H1 (cell line): ENCODE data around the gene ILF3. TPM values are rescaled to one million over a fixed set of nuclear protein-coding genes. Genes with fewer than 3 reads are reported as not detected.

ENCODE experiments used
- CTCF ChIA-PET: fragments of 300-600 bp; sonication (Branson Sonifier 250); formaldehyde crosslinking; loops from one replicate; lab custom pipeline; 2021; ENCODE audit not compliant: partially characterized antibody; lab: Charles Lee
- POLR2A ChIA-PET: fragments of 300-600 bp; sonication (Branson Sonifier 250); formaldehyde crosslinking; loops from one replicate; lab custom pipeline; 2021; ENCODE audit warnings: inconsistent platforms; ENCODE audit not compliant: partially characterized antibody; lab: Charles Lee
- DNase-seq, 2 experiments: peaks; one replicate each; pipeline versions ENCODE4 v3.0.0 to v3.0.0-alpha.2; 2010 to 2022; ENCODE audit warnings: low spot score in 2 of 2, low read depth in 1 of 2, mixed read lengths in 1 of 2
- FAIRE-seq: peaks from 2 replicates; lab custom pipeline; 2011; peaks lifted over from hg19 to GRCh38; lab: Jason Lieb, UNC
- H2AFZ ChIP-seq: 2 replicates; pipeline ENCODE4 v1.8.1; 2012; ENCODE audit warnings: low read length, inconsistent platforms
- H2AK5ac ChIP-seq: 2 replicates; pipeline ENCODE4 v1.6.1; 2013; ENCODE audit warnings: low read depth, low read length
- H2BK120ac ChIP-seq: replicated peaks from 2 replicates; pipeline ENCODE3; 2013; ENCODE audit warnings: low read depth, low read length, inconsistent platforms
- H2BK12ac ChIP-seq: 2 replicates; pipeline ENCODE4 v1.6.1; 2013; ENCODE audit warnings: low read depth, low read length
- H2BK15ac ChIP-seq: 2 replicates; pipeline ENCODE4 v1.6.1; 2013; ENCODE audit warnings: low read length
- H2BK20ac ChIP-seq: 2 replicates; pipeline ENCODE4 v1.6.1; 2013; ENCODE audit warnings: low read length
- H2BK5ac ChIP-seq: 2 replicates; pipeline ENCODE4 v1.6.1; 2013; ENCODE audit warnings: low read depth, low read length
- H3K14ac ChIP-seq: 2 replicates; pipeline ENCODE4 v1.6.1; 2013; ENCODE audit warnings: inconsistent platforms; ENCODE audit not compliant: insufficient read length
- H3K18ac ChIP-seq: 2 replicates; pipeline ENCODE4 v1.6.1; 2013; ENCODE audit warnings: low read length; ENCODE audit errors: extremely low read depth
- H3K23ac ChIP-seq: 2 replicates; pipeline ENCODE4 v1.6.1; 2013; ENCODE audit warnings: inconsistent platforms; ENCODE audit not compliant: insufficient read length
- H3K23me2 ChIP-seq: 2 replicates; pipeline ENCODE4 v1.6.1; 2013; ENCODE audit warnings: low read depth, low read length
- H3K27ac ChIP-seq: 2 replicates; pipeline ENCODE4 v1.6.1; 2011; ENCODE audit warnings: low read depth, low read length, inconsistent platforms
- H3K27me3 ChIP-seq, 4 experiments: replicated peaks in 1 of 4; 1 replicate in 1 of 4; 2 replicates in 3 of 4; pipeline versions ENCODE4 v1.6.1 to v1.8.1; 2011 to 2013; ENCODE audit warnings: low read length in 3 of 4, mild to moderate bottlenecking in 3 of 4, inconsistent platforms in 2 of 4, mixed read lengths in 2 of 4, moderate library complexity in 1 of 4; ENCODE audit not compliant: control insufficient read depth in 3 of 4, insufficient read depth in 3 of 4; ENCODE audit errors: extremely low read depth in 1 of 4
- H3K36me3 ChIP-seq, 4 experiments: 2 replicates each; pipeline versions ENCODE4 v1.6.1 to v1.8.1; 2011 to 2013; ENCODE audit warnings: mild to moderate bottlenecking in 4 of 4, low read length in 3 of 4, moderate library complexity in 2 of 4, control low read depth in 1 of 4, inconsistent platforms in 1 of 4; ENCODE audit not compliant: insufficient read depth in 4 of 4, control insufficient read depth in 2 of 4
- H3K4ac ChIP-seq: replicated peaks from 2 replicates; pipeline ENCODE3; 2013; ENCODE audit warnings: low read length, low read depth, mixed read lengths, inconsistent platforms; ENCODE audit not compliant: insufficient read length
- H3K4me1 ChIP-seq, 4 experiments: replicated peaks in 1 of 4; 1 replicate in 1 of 4; 2 replicates in 3 of 4; pipeline versions ENCODE4 v1.6.1 to v1.8.1; 2011 to 2013; ENCODE audit warnings: low read length in 3 of 4, inconsistent platforms in 2 of 4, mixed read lengths in 1 of 4; ENCODE audit not compliant: insufficient read depth in 4 of 4, control insufficient read depth in 3 of 4
- H3K4me2 ChIP-seq, 2 experiments: 2 replicates each; pipeline versions ENCODE4 v1.6.1 to v1.8.1; 2011 to 2013; ENCODE audit warnings: low read depth in 2 of 2, low read length in 2 of 2, control low read depth in 1 of 2, inconsistent platforms in 1 of 2, mild to moderate bottlenecking in 1 of 2; ENCODE audit not compliant: insufficient read depth in 1 of 2
- H3K4me3 ChIP-seq, 4 experiments: fragments of 200-600, 300-600 bp in 1 of 4; sonication (generic), shearing (Covaris generic), sonication (Bioruptor Twin) in 1 of 4; 2 replicates each; pipeline versions ENCODE4 v1.5.1 to v1.8.1; 2011 to 2016; ENCODE audit warnings: low read length in 4 of 4, low read depth in 3 of 4, control low read depth in 2 of 4, inconsistent platforms in 2 of 4, mild to moderate bottlenecking in 2 of 4, mixed read lengths in 1 of 4, moderate library complexity in 1 of 4; ENCODE audit not compliant: insufficient read depth in 2 of 4; ENCODE audit errors: extremely low read depth in 1 of 4
- H3K56ac ChIP-seq: replicated peaks from 2 replicates; pipeline ENCODE3; 2013; ENCODE audit warnings: low read depth, mild to moderate bottlenecking, mixed read lengths, low read length, inconsistent platforms; ENCODE audit not compliant: insufficient read length
- H3K79me1 ChIP-seq: 2 replicates; pipeline ENCODE4 v1.6.1; 2013; ENCODE audit warnings: low read depth, low read length, control low read depth
- H3K79me2 ChIP-seq, 2 experiments: 2 replicates each; pipeline versions ENCODE4 v1.6.1 to v1.8.1; 2012 to 2013; ENCODE audit warnings: low read length in 2 of 2, mild to moderate bottlenecking in 2 of 2, inconsistent platforms in 1 of 2; ENCODE audit not compliant: insufficient read depth in 2 of 2, control insufficient read depth in 1 of 2
- H3K9ac ChIP-seq, 4 experiments: replicated peaks in 1 of 4; 1 replicate in 1 of 4; 2 replicates in 3 of 4; pipeline versions ENCODE4 v1.6.1 to v1.8.1; 2011 to 2013; ENCODE audit warnings: low read depth in 3 of 4, low read length in 3 of 4, control low read depth in 2 of 4, mild to moderate bottlenecking in 2 of 4, moderate library complexity in 2 of 4, inconsistent platforms in 1 of 4; ENCODE audit errors: extremely low read depth in 1 of 4
- H3K9me3 ChIP-seq, 2 experiments: 2 replicates each; pipeline versions ENCODE4 v1.6.1 to v1.8.1; 2012 to 2013; ENCODE audit warnings: mild to moderate bottlenecking in 2 of 2, moderate library complexity in 2 of 2, control low read depth in 1 of 2, inconsistent platforms in 1 of 2, low read depth in 1 of 2, low read length in 1 of 2, mixed read lengths in 1 of 2; ENCODE audit not compliant: insufficient read depth in 2 of 2
- H4K20me1 ChIP-seq, 2 experiments: replicated peaks in 1 of 2; 2 replicates each; pipeline versions ENCODE3 to v1.8.1; 2011 to 2013; ENCODE audit warnings: inconsistent platforms in 2 of 2, low read length in 2 of 2, mild to moderate bottlenecking in 1 of 2; ENCODE audit not compliant: insufficient read depth in 2 of 2, control insufficient read depth in 1 of 2
- H4K5ac ChIP-seq: 2 replicates; pipeline ENCODE4 v1.6.1; 2013; ENCODE audit warnings: low read length, low read depth, mixed read lengths, inconsistent platforms; ENCODE audit not compliant: insufficient read length
- H4K8ac ChIP-seq: 2 replicates; pipeline ENCODE4 v1.8.0; 2013; ENCODE audit warnings: mild to moderate bottlenecking, moderate library complexity, low read length, inconsistent platforms; ENCODE audit not compliant: insufficient read depth; ENCODE audit errors: extremely low read depth
- H4K91ac ChIP-seq: replicated peaks from 2 replicates; pipeline ENCODE3; 2013; ENCODE audit warnings: low read length, mixed read lengths, inconsistent platforms; ENCODE audit not compliant: insufficient read length
- CEBPB ChIP-seq: IDR thresholded peaks from 2 replicates; pipeline ENCODE4 v1.6.1; 2012; ENCODE audit warnings: low read depth, low read length
- CHD2 ChIP-seq: IDR thresholded peaks from 2 replicates; pipeline ENCODE4 v1.6.1; 2012; ENCODE audit warnings: low read length, improper control_type of control experiment
- E2F6 ChIP-seq: IDR thresholded peaks from 2 replicates; pipeline ENCODE4 v1.6.1; 2012; ENCODE audit warnings: inconsistent platforms
- EGR1 ChIP-seq: IDR thresholded peaks from 2 replicates; pipeline ENCODE4 v1.6.1; 2011; ENCODE audit warnings: low read depth, low read length, borderline replicate concordance
- FOSL1 ChIP-seq: IDR thresholded peaks from 2 replicates; pipeline ENCODE4 v1.6.1; 2011; ENCODE audit warnings: mild to moderate bottlenecking, low read depth, low read length, moderate library complexity; ENCODE audit not compliant: insufficient read depth
- KDM4A ChIP-seq: IDR thresholded peaks from one replicate; pipeline ENCODE4 v1.7.1; 2012; ENCODE audit warnings: low read depth, mild to moderate bottlenecking, moderate library complexity, low read length, inconsistent platforms; ENCODE audit not compliant: severe bottlenecking
- PHF8 ChIP-seq: fragments of 200-600 bp; sonication (generic); conservative IDR thresholded peaks from 2 replicates; pipeline ENCODE4 v1.7.1; 2012; ENCODE audit warnings: low read depth, mild to moderate bottlenecking, inconsistent platforms, low read length, moderate library complexity
- POU5F1 ChIP-seq: IDR thresholded peaks from 2 replicates; pipeline ENCODE4 v1.6.1; 2011; ENCODE audit warnings: low read depth, mild to moderate bottlenecking, low read length, moderate library complexity
- RAD21 ChIP-seq, 2 experiments: IDR thresholded peaks in 1 of 2; conservative IDR thresholded peaks in 1 of 2; 2 replicates each; pipeline ENCODE4 v1.6.1; 2011; ENCODE audit warnings: low read depth in 2 of 2, low read length in 2 of 2, improper control_type of control experiment in 1 of 2, inconsistent platforms in 1 of 2, mild to moderate bottlenecking in 1 of 2, moderate library complexity in 1 of 2
- RFX5 ChIP-seq: IDR thresholded peaks from 2 replicates; pipeline ENCODE4 v1.6.1; 2011; ENCODE audit warnings: low read depth, low read length, improper control_type of control experiment, borderline replicate concordance
- SP1 ChIP-seq: IDR thresholded peaks from 2 replicates; pipeline ENCODE4 v1.6.1; 2011; ENCODE audit warnings: low read depth, low read length
- SP2 ChIP-seq: IDR thresholded peaks from 2 replicates; pipeline ENCODE4 v1.6.1; 2012; ENCODE audit warnings: mild to moderate bottlenecking, low read length, inconsistent platforms
- WGBS, 2 experiments: shearing (Covaris generic) in 1 of 2; methylation state at CpG; one replicate each; pipeline versions ENCODE4 v1.1.6 to v1.1.7; 2013 to 2015; ENCODE audit warnings: low lambda C conversion rate in 2 of 2, mixed read lengths in 2 of 2, inconsistent platforms in 1 of 2, low coverage in 1 of 2, missing lambda C conversion rate in 1 of 2; ENCODE audit not compliant: insufficient replicate concordance in 2 of 2, insufficient coverage in 1 of 2, insufficient read length in 1 of 2; ENCODE audit errors: extremely low coverage in 1 of 2, missing lambda C conversion rate in 1 of 2; 5-methylcytosine and 5-hydroxymethylcytosine counted together
- polyA plus RNA-seq, 7 experiments: library from polyadenylated mRNA; depleted of rRNA in 3 of 7; stranded (reverse) in 5 of 7; unstranded in 2 of 7; fragments of >200 nt in 5 of 7; fragments of 200-250 nt in 2 of 7; gene quantifications; 1 replicate in 5 of 7; 2 replicates in 1 of 7; 4 replicates in 1 of 7; pipeline versions ENCODE4 v1.2.1 to v1.2.3, GENCODE V29; 2011 to 2013; ENCODE audit warnings: missing spikeins in 2 of 7, mixed read lengths in 2 of 7
- total RNA-seq: library from RNA; stranded (reverse); fragmentation: NEBNext Ultra II Directional; extraction: Animal tissue kit (Norgen Biotek cat#: 25700); gene quantifications from 2 replicates; pipeline ENCODE4 v1.2.1, GENCODE V29; 2021

The ILF3 gene
- total and polyA plus RNA-seq, 2 of the 8 experiments (the other 6 are each of a cell fraction or from before 2014, with no cell fraction given): 291 to 695 TPM

DNA sequence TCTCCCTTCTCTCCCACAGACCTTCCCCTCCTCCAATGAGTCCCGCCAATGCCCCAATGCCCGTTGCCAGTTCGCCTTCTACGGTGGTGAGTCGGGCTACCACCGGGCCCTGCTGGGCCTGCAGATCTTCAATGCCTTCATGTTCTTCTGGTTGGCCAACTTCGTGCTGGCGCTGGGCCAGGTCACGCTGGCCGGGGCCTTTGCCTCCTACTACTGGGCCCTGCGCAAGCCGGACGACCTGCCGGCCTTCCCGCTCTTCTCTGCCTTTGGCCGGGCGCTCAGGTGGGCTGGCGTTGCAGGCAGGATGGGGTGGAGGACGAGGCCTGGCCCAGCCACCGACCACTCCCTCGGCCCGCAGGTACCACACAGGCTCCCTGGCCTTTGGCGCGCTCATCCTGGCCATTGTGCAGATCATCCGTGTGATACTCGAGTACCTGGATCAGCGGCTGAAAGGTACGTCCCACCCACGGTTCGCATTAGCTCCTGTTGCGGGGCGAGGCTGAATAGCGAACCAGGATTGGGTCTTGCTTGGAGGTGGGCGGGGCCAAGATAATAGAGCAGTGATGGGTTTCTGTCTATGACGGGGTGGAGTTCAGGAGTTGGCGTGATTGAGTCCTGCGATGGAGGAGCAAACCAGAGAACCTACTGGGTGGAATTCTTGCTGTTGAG is 17.7 kb upstream of the ILF3 start:
- H3K4ac ChIP-seq: no peak overlapping the region
- H2AK5ac ChIP-seq: no peak overlapping the region
- H3K4me2 ChIP-seq: no peak overlapping the region
- peaks cover 0 to 3% of the 10 kb centered on the region in 2 experiments for H4K20me1 ChIP-seq
- H3K79me1 ChIP-seq: no peaks in the 10 kb centered on the region; the same call in 1 of the 2 replicates
- ChIA-PET CTCF (interaction anchor here (0.7 to 4.3 kb wide), 3 partner anchors 11 to 63 kb away, joined by 3 to 36 read pairs (median 3); no protein-coding TSS in a partner anchor), POLR2A (interaction anchor here (0.6 to 1.7 kb wide), 6 partner anchors 11 to 65 kb away, joined by 3 to 12 read pairs (median 3); partner anchors contain the start of genes QTRT1 and SLC44A2)
- no peaks in the 10 kb centered on the region for H3K27me3 ChIP-seq
- no peaks in the 10 kb centered on the region; a peak in 1 of 7 replicates for H3K4me1 ChIP-seq
- H4K5ac ChIP-seq: no peak overlapping the region
- no peak overlapping the region for H3K56ac ChIP-seq
- H2AFZ ChIP-seq: no peak overlapping the region
- H2BK12ac ChIP-seq: no peak overlapping the region
- H3K18ac ChIP-seq: no peak overlapping the region
- H3K14ac ChIP-seq: no peak overlapping the region
- H2BK20ac ChIP-seq: no peak overlapping the region
- H2BK5ac ChIP-seq: no peak overlapping the region
- H3K4me3 ChIP-seq: no peak overlapping the region
- no peak overlapping the region for H2BK120ac ChIP-seq
- no peak overlapping the region for H3K27ac ChIP-seq
- no peaks in the 10 kb centered on the region for H3K23me2 ChIP-seq
- no peaks in the 10 kb centered on the region for H3K9me3 ChIP-seq
- no peak overlapping the region for H4K91ac ChIP-seq
- H2BK15ac ChIP-seq: no peak overlapping the region
- DNase-seq (peak in 1 of 2 experiments; percentile 57), FAIRE-seq (no peak)
- H3K36me3 ChIP-seq: peaks cover 34 to 84% (median 52%) of the 10 kb centered on the region in 4 experiments
- H3K79me2 ChIP-seq: no peaks in the 10 kb centered on the region
- H3K23ac ChIP-seq: no peak overlapping the region
- H3K9ac ChIP-seq: no peak overlapping the region
- 95% methylated on average over 37 of the region's 37 CpGs; no CpG with 5 or more reads in 1 of the 2 experiments for WGBS, 2 experiments
- peak overlapping the region; percentile 57; the same call in 1 of the 2 replicates for H4K8ac ChIP-seq
- no peak for TF ChIP-seq POU5F1
- no peak for TF ChIP-seq CHD2
- no peak for TF ChIP-seq KDM4A
- TF ChIP-seq E2F6: no peak
- no peak for TF ChIP-seq PHF8
- TF ChIP-seq FOSL1: no peak
- TF ChIP-seq EGR1: no peak
- TF ChIP-seq SP2: no peak
- TF ChIP-seq SP1: no peak
- TF ChIP-seq CEBPB: no peak
- TF ChIP-seq RAD21 (IDR thresholded peaks at IDR 0.05 in 1 of 2, conservative IDR thresholded peaks at IDR 0.05 in 1 of 2; ENCODE audit: low read depth in 2 of 2, low read length in 2 of 2): no peak
- no peak for TF ChIP-seq RFX5
